Measurements from ENCODE around the gene FZD7.

GRCh38 chr2:202051499-202052161, 18.0 kb downstream of the FZD7 start:
- no peak for TF ChIP-seq TCF7L2 (IDR thresholded peaks at IDR 0.05; ENCODE audit: low read depth, low read length)
- no peak for TF ChIP-seq ZNF408 (CRISPR knock-in tag; IDR thresholded peaks at IDR 0.05; ENCODE audit: low read depth)
- no peak for TF ChIP-seq ZBTB17 (CRISPR knock-in tag; IDR thresholded peaks at IDR 0.05)
- TF ChIP-seq LEF1 (IDR thresholded peaks at IDR 0.05), result no peak
- TF ChIP-seq SMC3 (conservative IDR thresholded peaks at IDR 0.05; ENCODE audit: insufficient read depth, low read depth, low read length), result no peak
- no peak for TF ChIP-seq RBFOX2 (IDR thresholded peaks at IDR 0.05; ENCODE audit: low read depth, low read length)
- TF ChIP-seq HNRNPH1 (optimal IDR thresholded peaks at IDR 0.05; ENCODE audit: low read depth, low read length), result no peak
- TF ChIP-seq MAFK (IDR thresholded peaks at IDR 0.05; ENCODE audit: low read length), result no peak
- TF ChIP-seq ESRRA (IDR thresholded peaks at IDR 0.05; ENCODE audit: borderline replicate concordance, low read depth), result no peak

All from K562 (cell line).